ENCODE measurements around the gene PARD6B. TPM values are rescaled to one million over a fixed set of nuclear protein-coding genes. Genes with fewer than 3 reads are reported as not detected.

Gene PARD6B
- total and polyA plus RNA-seq, 2 of the 13 experiments (the other 11 are each of a cell fraction or from before 2014, with no cell fraction given), result 6.9 to 22.2 TPM

- TF ChIP-seq FOXO4 (CRISPR knock-in tag; conservative IDR thresholded peaks at IDR 0.05), result no peak
- no peak for TF ChIP-seq ZSCAN31 (CRISPR knock-in tag; IDR thresholded peaks at IDR 0.05; ENCODE audit: low read depth)
- TF ChIP-seq ETS1 (CRISPR knock-in tag; IDR thresholded peaks at IDR 0.05), result peak; percentile 28; the same call in 1 of the 2 replicates
- peak; percentile 66 for TF ChIP-seq ZFX (CRISPR knock-in tag; IDR thresholded peaks at IDR 0.05; ENCODE audit: low read depth)
- no peak for TF ChIP-seq ZNF138 (CRISPR knock-in tag; IDR thresholded peaks at IDR 0.05; ENCODE audit: low read depth)
- no peak for TF ChIP-seq ZNF251 (CRISPR knock-in tag; IDR thresholded peaks at IDR 0.05)
- no peak for TF ChIP-seq SP4 (CRISPR knock-in tag; IDR thresholded peaks at IDR 0.05)
- no peak for TF ChIP-seq U2AF2 (IDR thresholded peaks at IDR 0.05; ENCODE audit: low read depth, low read length)
- no peak for TF ChIP-seq REL (CRISPR knock-in tag; conservative IDR thresholded peaks at IDR 0.05)
- no peak; the same call in 1 of the 2 replicates for TF ChIP-seq ZNF761 (CRISPR knock-in tag; conservative IDR thresholded peaks at IDR 0.05)
- TF ChIP-seq GABPB1 (CRISPR knock-in tag; IDR thresholded peaks at IDR 0.05), result peak; percentile 61
- TF ChIP-seq CAMTA2 (CRISPR knock-in tag; IDR thresholded peaks at IDR 0.05; ENCODE audit: borderline replicate concordance), result no peak
- TF ChIP-seq RFX5 (IDR thresholded peaks at IDR 0.05; ENCODE audit: low read depth, low read length), result no peak
- TF ChIP-seq SIN3A (IDR thresholded peaks at IDR 0.05; ENCODE audit: borderline replicate concordance, low read depth, low read length), result peak; percentile 39; the same call in 1 of the 2 replicates
- TF ChIP-seq ZNF124 (CRISPR knock-in tag; IDR thresholded peaks at IDR 0.05), result no peak
- peak; percentile 56; the same call in 1 of the 2 replicates for TF ChIP-seq ATF2 (CRISPR knock-in tag; IDR thresholded peaks at IDR 0.05)
- TF ChIP-seq LRRFIP1 (CRISPR knock-in tag; conservative IDR thresholded peaks at IDR 0.05), result no peak
- TF ChIP-seq HMGXB4 (CRISPR knock-in tag; IDR thresholded peaks at IDR 0.05; ENCODE audit: borderline replicate concordance in 1 of 2, low read depth in 1 of 2), result no peak
Observed at GRCh38 chr20:50728981-50729874, 2.2 kb upstream of the PARD6B start (continued).

Measured in HepG2 (cell line).